ACC112 (cell line): Measurements from ENCODE around the gene ANGPTL2.
"Not testable (repeated sequence)": the region's sequence is repeated elsewhere in the genome, so short reads cannot be mapped to it uniquely, and the experiment has no call there.

Source experiments
- H2AFZ ChIP-seq: fragments of 200-600 bp; sonication (generic); one replicate; pipeline ENCODE4 v1.6.0; 2017; ENCODE audit warnings: antibody characterized with exemption, low read length; ENCODE audit not compliant: unreplicated experiment
- H3K27ac ChIP-seq: fragments of 200-600 bp; sonication (generic); 2 replicates; pipeline ENCODE4 v1.5.1; 2014; ENCODE audit warnings: low read depth, mild to moderate bottlenecking, antibody characterized with exemption, low read length, moderate library complexity
- H3K27me3 ChIP-seq: fragments of 200-600 bp; sonication (generic); 2 replicates; pipeline ENCODE4 v1.6.1; 2014; ENCODE audit warnings: mild to moderate bottlenecking, antibody characterized with exemption, low read length, moderate library complexity, mixed read lengths; ENCODE audit not compliant: insufficient read depth
- H3K36me3 ChIP-seq: fragments of 200-600 bp; sonication (generic); 2 replicates; pipeline ENCODE4 v1.6.1; 2016; ENCODE audit warnings: mild to moderate bottlenecking, antibody characterized with exemption, low read length, moderate library complexity, mixed read lengths; ENCODE audit not compliant: insufficient read depth
- H3K4me1 ChIP-seq: fragments of 200-600 bp; sonication (generic); one replicate; pipeline ENCODE4 v1.6.1; 2016; ENCODE audit warnings: low read length, mixed read lengths; ENCODE audit not compliant: insufficient read depth, unreplicated experiment, control insufficient read depth
- H3K4me3 ChIP-seq: fragments of 200-600 bp; sonication (generic); 2 replicates; pipeline ENCODE4 v1.5.1; 2014; ENCODE audit warnings: mild to moderate bottlenecking, low read depth, low read length
- H3K79me2 ChIP-seq: fragments of 200-600 bp; sonication (generic); one replicate; pipeline ENCODE4 v1.6.0; 2016; ENCODE audit warnings: low read length; ENCODE audit not compliant: control insufficient read depth, unreplicated experiment, insufficient read depth

ANGPTL2 gene, protein sequence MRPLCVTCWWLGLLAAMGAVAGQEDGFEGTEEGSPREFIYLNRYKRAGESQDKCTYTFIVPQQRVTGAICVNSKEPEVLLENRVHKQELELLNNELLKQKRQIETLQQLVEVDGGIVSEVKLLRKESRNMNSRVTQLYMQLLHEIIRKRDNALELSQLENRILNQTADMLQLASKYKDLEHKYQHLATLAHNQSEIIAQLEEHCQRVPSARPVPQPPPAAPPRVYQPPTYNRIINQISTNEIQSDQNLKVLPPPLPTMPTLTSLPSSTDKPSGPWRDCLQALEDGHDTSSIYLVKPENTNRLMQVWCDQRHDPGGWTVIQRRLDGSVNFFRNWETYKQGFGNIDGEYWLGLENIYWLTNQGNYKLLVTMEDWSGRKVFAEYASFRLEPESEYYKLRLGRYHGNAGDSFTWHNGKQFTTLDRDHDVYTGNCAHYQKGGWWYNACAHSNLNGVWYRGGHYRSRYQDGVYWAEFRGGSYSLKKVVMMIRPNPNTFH

GRCh38 chr9:127122176-127123063, at the start of gene ANGPTL2:
Gene ANGPTL2, minus strand, starts transcription at chr9:127122635. Its CDS starts 13,904 bp downstream, at chr9:127108731.
- Histone ChIP-seq H3K79me2 (peaks cover 5% of the 10 kb centered on the region), H3K4me3 (peak within 1 kb of the TSS; percentile 78), H2AFZ (peak within 1 kb of the TSS; percentile 57), H3K4me1 (peaks cover 10% of the 10 kb centered on the region), H3K27me3 (no peaks in the 10 kb centered on the region), H3K27ac (peak within 1 kb of the TSS; percentile 66), H3K36me3 (no peaks in the 10 kb centered on the region)

DNA sequence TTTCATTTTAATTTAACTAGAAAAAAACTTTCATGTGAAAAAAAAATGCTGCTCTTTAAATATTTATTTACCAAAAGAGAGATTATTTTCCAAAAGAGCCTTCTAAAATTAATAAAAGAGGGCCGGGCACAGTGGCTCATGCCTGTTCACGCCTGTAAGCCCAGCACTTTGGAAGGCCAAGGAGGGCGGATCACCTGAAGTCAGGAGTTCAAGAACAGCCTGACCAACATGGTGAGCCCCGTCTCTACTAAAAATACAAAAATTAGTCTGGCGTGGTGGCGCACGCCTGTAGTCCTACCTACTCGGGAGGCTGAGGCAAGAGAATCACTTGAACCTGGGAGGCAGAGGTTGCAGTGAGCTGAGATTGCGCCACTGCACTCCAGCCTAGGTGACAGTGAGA, 48.9 kb upstream of the ANGPTL2 start:
- not testable (repeated sequence) for H3K27ac ChIP-seq, H2AFZ ChIP-seq, H3K4me3 ChIP-seq, H3K27me3 ChIP-seq, H3K36me3 ChIP-seq, H3K79me2 ChIP-seq
- peaks cover 10% of the 10 kb centered on the region for H3K4me1 ChIP-seq

DNA sequence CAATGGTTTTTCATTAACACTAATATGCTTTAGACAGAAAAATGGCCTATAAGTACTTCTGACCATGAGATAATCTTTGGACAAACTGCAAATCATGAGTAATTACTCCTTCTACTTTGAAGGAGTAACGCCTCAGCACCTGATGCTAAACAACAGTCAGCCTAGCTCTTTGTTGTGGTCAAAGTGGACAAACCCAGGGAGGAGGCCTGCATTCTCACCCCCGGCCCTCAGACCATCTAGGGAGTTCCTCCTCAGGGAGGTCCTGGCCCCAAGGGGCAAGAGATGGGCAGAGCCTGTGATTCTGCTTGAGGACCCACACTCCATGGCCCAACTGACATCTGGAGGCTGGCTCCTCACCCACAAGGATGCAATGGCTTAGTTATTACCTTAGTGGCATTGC, 48.2 kb upstream of the ANGPTL2 start:
- peaks cover 17% of the 10 kb centered on the region for H3K4me1 ChIP-seq
- no peaks in the 10 kb centered on the region for H3K27me3 ChIP-seq
- no peaks in the 10 kb centered on the region for H3K79me2 ChIP-seq
- H3K36me3 ChIP-seq: no peaks in the 10 kb centered on the region
- no peak overlapping the region for H2AFZ ChIP-seq
- H3K27ac ChIP-seq: no peak overlapping the region
- H3K4me3 ChIP-seq: no peak overlapping the region

DNA sequence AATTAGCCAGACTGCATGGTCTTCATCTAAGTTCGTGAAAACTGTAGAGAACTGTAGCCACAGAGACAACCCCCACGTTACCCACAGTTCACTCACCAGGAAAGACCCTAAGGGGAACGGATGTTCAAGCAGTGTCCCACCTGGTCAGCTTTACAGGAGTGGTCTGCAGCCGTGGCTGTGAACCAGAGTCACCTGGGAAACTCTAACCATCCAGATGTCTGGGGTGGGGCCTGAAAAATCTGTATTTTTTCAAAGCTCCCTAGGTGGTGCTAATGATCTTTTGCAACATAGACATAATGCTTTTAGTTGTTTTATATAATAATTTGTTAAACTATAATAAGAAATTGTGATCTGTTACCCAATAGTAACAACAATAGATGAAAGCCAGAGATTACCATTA, 47.7 kb upstream of the ANGPTL2 start:
- Histone ChIP-seq H3K4me1 (peaks cover 18% of the 10 kb centered on the region), H3K27me3 (no peaks in the 10 kb centered on the region), H2AFZ (no peak overlapping the region), H3K36me3 (no peaks in the 10 kb centered on the region), H3K4me3 (no peak overlapping the region), H3K79me2 (no peaks in the 10 kb centered on the region), H3K27ac (no peak overlapping the region)

DNA sequence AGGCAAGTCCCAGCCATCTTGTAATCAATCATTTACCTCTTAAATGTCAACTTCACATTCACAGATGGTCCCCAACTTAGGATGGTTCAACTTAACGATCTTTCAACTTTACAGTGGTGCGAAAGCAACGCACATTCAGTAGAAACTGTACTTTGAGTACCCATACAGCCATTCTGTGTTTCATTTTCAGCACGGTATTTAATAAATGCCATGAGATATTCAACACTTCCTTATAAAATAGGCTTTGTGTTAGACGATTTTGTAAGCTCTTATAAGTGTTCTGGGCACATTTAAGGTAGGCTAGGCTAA, 47.1 kb upstream of the ANGPTL2 start:
- Histone ChIP-seq H3K79me2 (no peaks in the 10 kb centered on the region), H3K4me1 (peaks cover 18% of the 10 kb centered on the region), H3K27ac (no peak overlapping the region), H3K27me3 (no peaks in the 10 kb centered on the region), H3K36me3 (no peaks in the 10 kb centered on the region), H3K4me3 (no peak overlapping the region), H2AFZ (no peak overlapping the region)

- H3K27me3 ChIP-seq: no peaks in the 10 kb centered on the region
- H2AFZ ChIP-seq: no peak overlapping the region
- peaks cover 20% of the 10 kb centered on the region for H3K4me1 ChIP-seq
- H3K27ac ChIP-seq: no peak overlapping the region
- H3K79me2 ChIP-seq: no peaks in the 10 kb centered on the region
- H3K36me3 ChIP-seq: no peaks in the 10 kb centered on the region
- H3K4me3 ChIP-seq: no peak overlapping the region
Measured at GRCh38 chr9:127168756-127169574, 46.5 kb upstream of the ANGPTL2 start.

- Histone ChIP-seq H3K27me3 (no peaks in the 10 kb centered on the region), H3K79me2 (no peaks in the 10 kb centered on the region), H3K27ac (no peak overlapping the region), H3K36me3 (no peaks in the 10 kb centered on the region), H3K4me3 (no peak overlapping the region), H3K4me1 (peaks cover 32% of the 10 kb centered on the region), H2AFZ (no peak overlapping the region)
Measured at GRCh38 chr9:127167560-127168326, 45.3 kb upstream of the ANGPTL2 start.

DNA sequence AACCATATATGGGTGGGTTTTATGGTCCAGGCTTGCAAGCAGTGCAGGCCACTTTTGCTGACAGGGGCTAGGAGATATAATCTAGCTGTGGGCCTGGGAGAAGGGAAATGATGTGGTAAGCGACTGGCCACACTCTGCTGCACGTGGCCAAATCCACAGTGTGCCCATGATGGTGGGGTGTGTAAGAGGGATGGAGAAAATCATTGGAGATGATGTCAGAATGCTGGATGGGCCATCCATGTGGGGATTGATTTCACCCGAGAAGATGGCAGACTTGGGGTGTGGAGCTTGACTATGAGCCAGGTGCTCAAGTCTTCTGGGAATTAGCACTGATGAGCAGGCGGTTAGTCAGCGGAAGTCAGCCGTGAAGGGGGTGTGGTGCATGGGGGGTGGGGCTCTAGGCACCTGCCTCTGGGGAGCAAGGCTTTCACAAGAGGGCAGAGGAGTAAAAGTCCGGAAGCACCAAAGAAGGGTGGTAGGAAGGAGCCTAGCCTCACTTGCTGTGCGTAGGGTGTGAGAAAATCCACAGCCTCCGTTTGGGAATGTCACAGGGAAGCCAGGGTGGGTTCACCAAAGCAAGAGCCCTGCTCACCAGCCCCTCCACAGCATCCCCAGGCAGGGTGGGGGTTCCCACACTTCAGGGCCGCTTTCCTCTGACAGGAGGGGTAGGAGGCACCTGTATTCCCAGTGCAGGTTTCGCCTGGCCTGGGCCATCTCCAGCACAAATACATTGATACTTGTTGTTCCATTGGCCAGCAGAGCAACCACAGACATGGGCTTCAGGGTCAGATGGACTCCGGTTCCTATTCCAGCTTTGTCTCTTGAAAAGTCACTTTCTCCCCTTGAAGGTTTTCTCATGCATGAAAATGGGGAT, 44.5 kb upstream of the ANGPTL2 start:
- H2AFZ ChIP-seq: no peak overlapping the region
- no peaks in the 10 kb centered on the region for H3K36me3 ChIP-seq
- no peaks in the 10 kb centered on the region for H3K27me3 ChIP-seq
- H3K79me2 ChIP-seq: no peaks in the 10 kb centered on the region
- peaks cover 34% of the 10 kb centered on the region for H3K4me1 ChIP-seq
- no peak overlapping the region for H3K4me3 ChIP-seq
- H3K27ac ChIP-seq: no peak overlapping the region

- H3K27ac ChIP-seq: no peak overlapping the region
- no peaks in the 10 kb centered on the region for H3K27me3 ChIP-seq
- no peak overlapping the region for H2AFZ ChIP-seq
- H3K4me3 ChIP-seq: no peak overlapping the region
- peaks cover 34% of the 10 kb centered on the region for H3K4me1 ChIP-seq
- no peaks in the 10 kb centered on the region for H3K79me2 ChIP-seq
- no peaks in the 10 kb centered on the region for H3K36me3 ChIP-seq
Measured at GRCh38 chr9:127166111-127166510, 43.7 kb upstream of the ANGPTL2 start.
